ENCODE data around the gene ZNF48.

Gene ZNF48

DNA sequence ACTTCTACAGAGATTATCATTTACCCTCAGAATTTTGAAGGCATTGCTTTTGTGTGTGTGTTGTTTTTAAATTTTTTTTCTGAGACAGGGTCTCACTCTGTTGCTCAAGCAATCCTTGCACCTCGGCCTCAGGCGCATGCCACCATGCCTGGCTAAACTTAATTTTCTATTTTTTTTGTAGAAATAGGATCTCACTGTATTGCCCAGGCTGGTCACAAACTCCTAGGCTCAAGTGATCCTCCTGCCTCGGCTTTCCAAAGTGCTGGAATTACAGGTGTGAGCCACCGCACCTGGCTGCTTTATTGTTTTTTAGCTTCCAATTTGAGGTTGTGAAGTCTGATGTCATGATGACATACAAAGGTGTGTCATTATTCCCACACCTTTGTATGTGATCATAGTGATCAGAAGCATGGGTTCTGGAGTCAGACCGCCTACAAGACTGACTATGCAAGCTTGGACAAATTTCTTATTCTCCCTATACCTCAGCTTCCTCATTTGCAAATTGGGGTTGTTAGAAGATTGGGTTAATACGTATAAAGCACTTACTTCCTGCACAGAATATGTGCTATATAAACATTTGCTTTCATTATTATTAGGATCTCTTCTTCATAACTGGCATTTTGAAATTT lies 44.6 kb downstream of the ZNF48 start:
- no peak for DNase-seq (ENCODE audit: low read depth in 2 of 2)

GRCh38 chr16:30443631-30444030 lies 48.4 kb downstream of the ZNF48 start:
- DNase-seq (ENCODE audit: low read depth in 2 of 2) = no peak

DNA sequence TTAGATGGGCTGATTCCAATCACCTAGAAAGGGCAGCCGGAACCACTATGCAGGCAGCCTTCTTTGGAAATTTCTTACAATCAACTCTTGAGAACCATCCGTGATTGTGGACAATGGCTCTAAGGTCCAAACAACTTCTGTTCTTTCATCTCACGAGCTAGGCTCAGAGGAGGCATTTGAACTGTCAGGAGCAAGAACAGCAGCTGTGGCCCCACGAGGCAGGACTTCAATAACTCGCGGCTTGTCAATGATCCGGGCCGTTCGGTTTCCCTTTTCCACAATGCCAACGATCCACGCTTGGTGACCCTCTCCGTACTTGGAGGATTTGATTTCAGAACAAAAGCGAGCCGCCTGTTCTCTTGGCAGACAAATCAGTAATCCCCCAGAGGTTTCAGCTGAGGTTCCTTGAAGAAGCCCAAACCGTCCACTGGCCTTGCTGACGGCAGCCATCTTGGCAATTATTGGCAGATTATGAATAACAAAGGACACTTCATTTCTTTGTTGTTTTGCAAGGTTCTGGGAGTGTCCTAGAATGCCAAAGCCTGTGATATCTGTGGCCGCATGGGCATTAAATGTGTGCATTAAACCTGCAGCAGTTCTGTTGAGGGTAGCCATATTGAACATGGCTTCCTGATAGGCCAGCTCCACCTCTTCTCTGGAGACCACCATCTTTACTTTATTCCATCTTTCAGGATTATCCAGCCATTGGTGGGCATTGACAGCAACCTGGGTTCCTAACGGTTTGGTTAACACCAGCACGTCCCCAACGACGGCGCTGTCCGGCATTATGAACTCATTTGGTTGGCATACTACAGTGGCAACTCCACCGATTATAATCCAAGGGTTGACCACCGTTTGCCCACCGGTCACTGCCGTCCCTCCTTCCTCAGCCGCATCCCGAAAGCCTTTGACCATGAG lies 49.3 kb downstream of the ZNF48 start:
- DNase-seq (ENCODE audit: low read depth in 2 of 2) = no peak

DNA sequence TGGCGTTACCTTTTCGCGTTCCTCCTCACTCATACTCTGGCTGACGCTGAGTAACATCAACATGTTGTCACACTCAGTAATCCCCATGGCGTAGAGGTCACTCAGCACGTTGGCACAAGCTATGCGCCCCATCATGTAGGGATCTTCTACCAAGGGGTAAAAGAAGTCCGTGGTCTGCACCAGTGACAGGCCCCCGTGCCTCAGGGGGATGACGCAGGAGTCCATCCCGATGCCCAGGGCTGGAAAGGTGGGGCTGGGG lies 49.9 kb downstream of the ZNF48 start:
- DNase-seq (ENCODE audit: low read depth in 2 of 2) = no peak

DNA sequence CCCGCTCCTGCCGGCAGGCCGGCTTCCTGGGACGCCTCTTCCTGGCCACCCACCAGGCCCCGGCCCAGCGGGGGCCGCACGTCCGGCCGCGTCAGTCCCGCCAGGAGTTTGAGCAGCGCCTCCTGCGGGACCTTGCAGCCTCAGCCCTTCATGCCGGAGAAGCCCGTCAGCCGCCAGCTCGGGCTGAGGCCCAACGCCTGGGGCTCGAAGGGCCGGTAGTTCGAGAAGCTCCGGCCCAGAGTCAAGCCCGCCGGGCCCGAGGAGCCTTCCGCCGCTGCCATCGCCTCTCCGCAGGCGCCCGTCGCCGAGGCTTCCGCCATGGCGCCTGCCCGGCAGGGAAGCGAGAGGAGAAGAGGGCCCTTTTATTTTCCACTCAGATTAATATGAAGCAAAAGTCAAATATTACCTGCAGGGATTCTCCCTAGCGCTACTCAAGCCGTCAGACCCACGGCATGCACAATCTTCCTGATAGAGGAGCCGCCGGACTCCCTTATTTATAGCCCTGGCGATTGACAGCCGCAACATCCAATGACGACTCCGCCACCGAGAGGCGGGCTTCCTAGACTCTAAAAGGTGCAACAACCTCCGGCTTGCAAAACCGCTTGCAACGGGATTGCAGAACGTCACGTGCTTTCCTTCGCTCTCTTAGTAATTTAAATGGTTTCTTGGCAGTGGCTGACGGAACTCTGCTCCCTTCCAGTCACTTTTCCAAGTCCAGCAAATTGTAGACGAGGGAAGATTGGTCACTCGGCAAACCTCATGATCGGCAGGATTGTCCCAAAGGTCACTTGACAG lies 50.4 kb downstream of the ZNF48 start, which contains the start of gene SEPHS2:
Gene SEPHS2, minus strand, starts transcription at position 467 of the 795 bp plus-strand sequence. Its CDS starts 147 bp downstream, at position 320.
- peak; percentile 91 to 94 for DNase-seq (ENCODE audit: low read depth in 2 of 2)

DNA sequence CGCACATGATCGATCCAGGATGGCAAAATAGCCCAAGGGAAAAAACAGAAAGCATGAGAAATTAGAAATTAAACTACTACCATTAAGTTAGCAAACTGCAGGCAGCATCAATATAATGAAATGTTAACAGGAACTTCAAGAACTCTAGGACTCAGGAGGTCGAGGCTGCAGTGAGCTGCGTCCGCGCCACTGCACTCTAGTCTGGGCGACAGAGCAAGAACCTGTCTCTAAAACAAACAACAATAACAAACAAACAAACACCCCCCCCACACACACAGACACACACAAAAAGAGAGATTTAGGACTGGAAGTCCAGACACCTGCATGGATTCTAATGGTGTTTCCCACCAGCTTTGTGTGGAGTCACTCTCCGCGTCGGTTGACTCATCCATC lies 51.0 kb downstream of the ZNF48 start:
- DNase-seq (ENCODE audit: low read depth in 2 of 2) = no peak

GRCh38 chr16:30447512-30448226 lies 52.4 kb downstream of the ZNF48 start:
- DNase-seq (ENCODE audit: low read depth in 2 of 2) = no peak

GRCh38 chr16:30449116-30449435 lies 53.9 kb downstream of the ZNF48 start:
- DNase-seq (ENCODE audit: low read depth in 2 of 2) = no peak

All from stimulated activated CD4-positive, alpha-beta T cell treated with anti-CD3 and anti-CD28 coated beads, Interleukin-1b, Interleukin-23, amount 100 ng/mL, for 4 hours (primary cell).